GM19452 (cell line): Measurements from ENCODE around the gene A2ML1.
"Not testable (repeated sequence)": the region's sequence is repeated elsewhere in the genome, so short reads cannot be mapped to it uniquely, and the experiment has no call there.

Experiments
- ATAC-seq: cut with Tn5 transposase; IDR thresholded peaks from one replicate; pipeline ENCODE4 v1.9.1; 2021; ENCODE audit not compliant: unreplicated experiment

Gene A2ML1

GRCh38 chr12:8822298-8822697 lies at the start of gene A2ML1:
A2ML1 (plus strand) TSS chr12:8822621; CDS start chr12:8822652, 31 bp downstream.
- ATAC-seq, result no peak

GRCh38 chr12:8773461-8773860 lies 49.0 kb upstream of the A2ML1 start:
- no peak for ATAC-seq

GRCh38 chr12:8779281-8779680 lies 43.1 kb upstream of the A2ML1 start:
- no peak for ATAC-seq

GRCh38 chr12:8779862-8780261 lies 42.6 kb upstream of the A2ML1 start:
- no peak for ATAC-seq

- ATAC-seq, result no peak
These were observed 42.0 kb upstream of the A2ML1 start for GRCh38 chr12:8780389-8780788.

GRCh38 chr12:8781381-8782127 lies 40.9 kb upstream of the A2ML1 start:
- no peak for ATAC-seq

- no peak for ATAC-seq
These were observed 38.0 kb upstream of the A2ML1 start for GRCh38 chr12:8784290-8784888.

GRCh38 chr12:8785499-8785898 lies 36.9 kb upstream of the A2ML1 start:
- no peak for ATAC-seq

GRCh38 chr12:8787206-8787605 lies 35.2 kb upstream of the A2ML1 start:
- ATAC-seq, result not testable (repeated sequence)

GRCh38 chr12:8788706-8789105 lies 33.7 kb upstream of the A2ML1 start:
- ATAC-seq, result not testable (repeated sequence)

- not testable (repeated sequence) for ATAC-seq
These were observed 32.9 kb upstream of the A2ML1 start for GRCh38 chr12:8789341-8790013.

GRCh38 chr12:8793226-8793625 lies 29.2 kb upstream of the A2ML1 start:
- ATAC-seq, result not testable (repeated sequence)

GRCh38 chr12:8794611-8795010 lies 27.8 kb upstream of the A2ML1 start:
- not testable (repeated sequence) for ATAC-seq

- ATAC-seq, result no peak
These were observed 25.4 kb upstream of the A2ML1 start for GRCh38 chr12:8796831-8797626.

- ATAC-seq, result not testable (repeated sequence)
These were observed 21.2 kb upstream of the A2ML1 start for GRCh38 chr12:8801213-8801612.

GRCh38 chr12:8804833-8805232 lies 17.6 kb upstream of the A2ML1 start:
- ATAC-seq, result not testable (repeated sequence)

- ATAC-seq, result not testable (repeated sequence)
These were observed 16.9 kb upstream of the A2ML1 start for GRCh38 chr12:8805487-8805886.

- ATAC-seq, result not testable (repeated sequence)
These were observed 15.3 kb upstream of the A2ML1 start for GRCh38 chr12:8807084-8807483.

- ATAC-seq, result not testable (repeated sequence)
These were observed 12.3 kb upstream of the A2ML1 start for GRCh38 chr12:8810112-8810511.

- ATAC-seq, result no peak
These were observed 8.7 kb upstream of the A2ML1 start for GRCh38 chr12:8813572-8814357.
